Measurements from ENCODE around the gene PFDN4. TPM values are rescaled to one million over a fixed set of nuclear protein-coding genes. Genes with fewer than 3 reads are reported as not detected.
"Not testable (repeated sequence)": the region's sequence is repeated elsewhere in the genome, so short reads cannot be mapped to it uniquely, and the experiment has no call there.

The PFDN4 gene
- total RNA-seq, 2 experiments from 2014 or later = 17.5 to 17.7 TPM

GRCh38 chr20:54244113-54244512 lies 36.2 kb downstream of the PFDN4 start:
- intact Hi-C loops (cut with DNase I, micrococcal nuclease) = no loop called here
- TF ChIP-seq CTCF (IDR thresholded peaks at IDR 0.05) = no peak
- no peak overlapping the region for H3K4me3 Mint-ChIP-seq
- peaks cover 6% of the 10 kb centered on the region for H3K9me3 Mint-ChIP-seq
- peaks cover 11% of the 10 kb centered on the region for H3K27me3 Mint-ChIP-seq
- no peaks in the 10 kb centered on the region for H3K4me1 ChIP-seq (ENCODE audit: insufficient read depth, low read length)
- ATAC-seq (ENCODE audit: poor library complexity) (no peak), DNase-seq (no peak)
- no peak overlapping the region for H3K27ac ChIP-seq (ENCODE audit: low read depth in 1 of 2, low read length in 2 of 2)
- H3K27ac Mint-ChIP-seq = no peak overlapping the region
- no peak overlapping the region for H3K4me3 ChIP-seq (ENCODE audit: low read length)
- POLR2A ChIA-PET = no interaction called here
- CTCF ChIA-PET = no interaction called here
- H3K4me1 Mint-ChIP-seq (ENCODE audit: low read depth) = no peaks in the 10 kb centered on the region
- H3K36me3 Mint-ChIP-seq (ENCODE audit: low read depth) = no peaks in the 10 kb centered on the region
- H3K9me3 ChIP-seq (ENCODE audit: control insufficient read depth in 1 of 2, insufficient read depth in 1 of 2, low read length in 2 of 2) = no peaks in the 10 kb centered on the region
- H3K36me3 ChIP-seq (ENCODE audit: insufficient read depth, low read length) = no peaks in the 10 kb centered on the region
- H3K27me3 ChIP-seq (ENCODE audit: control insufficient read depth in 1 of 2, insufficient read depth in 2 of 2, low read length in 2 of 2) = no peaks in the 10 kb centered on the region

DNA sequence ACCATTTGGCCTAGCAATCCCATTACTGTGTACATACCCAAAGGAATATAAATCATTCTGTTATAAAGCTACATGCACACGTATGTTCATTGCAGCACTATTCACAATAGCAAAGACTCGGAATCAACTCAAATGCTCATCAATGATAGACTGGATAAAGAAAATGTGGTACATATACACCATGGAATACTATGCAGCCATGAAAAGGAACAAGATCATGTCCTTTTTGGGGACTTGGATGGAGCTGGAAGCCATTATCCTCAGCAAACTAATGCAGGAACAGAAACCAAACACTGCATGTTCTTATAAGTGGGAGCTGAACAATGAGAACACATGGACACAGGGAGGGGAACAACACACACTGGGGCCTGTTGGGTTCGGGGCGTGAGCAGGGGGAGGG lies 40.8 kb downstream of the PFDN4 start:
- H3K9me3 Mint-ChIP-seq; H3K4me1 Mint-ChIP-seq (ENCODE audit: low read depth); H3K27ac ChIP-seq (ENCODE audit: low read depth in 1 of 2, low read length in 2 of 2); H3K36me3 Mint-ChIP-seq (ENCODE audit: low read depth); H3K27me3 ChIP-seq (ENCODE audit: control insufficient read depth in 1 of 2, insufficient read depth in 2 of 2, low read length in 2 of 2); ATAC-seq (ENCODE audit: poor library complexity); DNase-seq; POLR2A ChIA-PET; H3K4me3 Mint-ChIP-seq; H3K27me3 Mint-ChIP-seq; intact Hi-C loops (cut with DNase I, micrococcal nuclease); H3K36me3 ChIP-seq (ENCODE audit: insufficient read depth, low read length); H3K27ac Mint-ChIP-seq; H3K9me3 ChIP-seq (ENCODE audit: control insufficient read depth in 1 of 2, insufficient read depth in 1 of 2, low read length in 2 of 2); H3K4me3 ChIP-seq (ENCODE audit: low read length); H3K4me1 ChIP-seq (ENCODE audit: insufficient read depth, low read length); CTCF ChIA-PET: not testable (repeated sequence)

- POLR2A ChIA-PET = no interaction called here
Measured at GRCh38 chr20:54250691-54251090, 42.8 kb downstream of the PFDN4 start.

More at GRCh38 chr20:54250691-54251090, 42.8 kb downstream of the PFDN4 start:
- Histone ChIP-seq H3K27ac (ENCODE audit: low read depth in 1 of 2, low read length in 2 of 2) (no peak overlapping the region), H3K4me1 (ENCODE audit: insufficient read depth, low read length) (no peaks in the 10 kb centered on the region), H3K4me3 (ENCODE audit: low read length) (no peak overlapping the region), H3K27me3 (ENCODE audit: control insufficient read depth in 1 of 2, insufficient read depth in 2 of 2, low read length in 2 of 2) (no peaks in the 10 kb centered on the region), H3K9me3 (ENCODE audit: control insufficient read depth in 1 of 2, insufficient read depth in 1 of 2, low read length in 2 of 2) (no peaks in the 10 kb centered on the region), H3K36me3 (ENCODE audit: insufficient read depth, low read length) (no peaks in the 10 kb centered on the region)
- Mint-ChIP-seq H3K27me3 (no peaks in the 10 kb centered on the region), H3K4me3 (no peak overlapping the region), H3K4me1 (ENCODE audit: low read depth) (no peaks in the 10 kb centered on the region), H3K9me3 (peaks cover 2% of the 10 kb centered on the region), H3K36me3 (ENCODE audit: low read depth) (no peaks in the 10 kb centered on the region), H3K27ac (no peak overlapping the region)
- CTCF ChIA-PET = no interaction called here
- intact Hi-C loops (cut with DNase I, micrococcal nuclease) = no loop called here
- ATAC-seq (ENCODE audit: poor library complexity) (no peak), DNase-seq (no peak)
- TF ChIP-seq CTCF (IDR thresholded peaks at IDR 0.05) = no peak

Measured in CD4-positive, alpha-beta T cell (primary cell).